Activated T-helper 17 cell treated with anti-CD3 and anti-CD28 coated beads, Interleukin-2, amount 50 U/mL, for 72 hours (primary cell): ENCODE results near the gene ZKSCAN3. TPM values are rescaled to one million over a fixed set of nuclear protein-coding genes. Genes with fewer than 3 reads are reported as not detected.

ENCODE experiments used
- ATAC-seq: fragments of 150-1000 bp; cut with Tn5 transposase; replicated peaks from 2 replicates; pipeline ENCODE4 v1.10.0; 2021; ENCODE audit warnings: mild to moderate bottlenecking, moderate library complexity
- H3K27ac Mint-ChIP-seq: one replicate; pipeline ENCODE4 v1.8.0; 2022; ENCODE audit warnings: mixed read lengths
- H3K27me3 Mint-ChIP-seq: one replicate; pipeline ENCODE4 v1.8.0; 2022; ENCODE audit warnings: mixed read lengths
- H3K36me3 Mint-ChIP-seq: one replicate; pipeline ENCODE4 v1.8.0; 2022; ENCODE audit warnings: low read depth, mild to moderate bottlenecking, mixed read lengths
- H3K4me1 Mint-ChIP-seq: one replicate; pipeline ENCODE4 v1.8.0; 2022; ENCODE audit warnings: mixed read lengths
- H3K4me3 Mint-ChIP-seq: one replicate; pipeline ENCODE4 v1.8.0; 2022; ENCODE audit warnings: mild to moderate bottlenecking, mixed read lengths
- H3K9me3 Mint-ChIP-seq: one replicate; pipeline ENCODE4 v1.8.0; 2022; ENCODE audit warnings: mixed read lengths
- total RNA-seq, 2 donors: library from RNA; stranded (reverse); gene quantifications; one replicate each; pipeline ENCODE4 v1.2.3, GENCODE V29; 2022

Gene ZKSCAN3
- total RNA-seq, 2 donors from 2014 or later: 1.5 to 2.6 TPM

- no peak for ATAC-seq
- H3K27ac Mint-ChIP-seq: no peak overlapping the region
- H3K4me1 Mint-ChIP-seq: peaks cover 7% of the 10 kb centered on the region
- H3K4me3 Mint-ChIP-seq: no peak overlapping the region
- peaks cover 3% of the 10 kb centered on the region for H3K9me3 Mint-ChIP-seq
- peaks cover 31% of the 10 kb centered on the region for H3K27me3 Mint-ChIP-seq
- no peaks in the 10 kb centered on the region for H3K36me3 Mint-ChIP-seq
Observed at GRCh38 chr6:28410767-28411166, 61.0 kb downstream of the ZKSCAN3 start.

- H3K4me3 Mint-ChIP-seq: no peak overlapping the region
- H3K9me3 Mint-ChIP-seq: peaks cover 3% of the 10 kb centered on the region
- peaks cover 2% of the 10 kb centered on the region for H3K4me1 Mint-ChIP-seq
- ATAC-seq: no peak
- no peak overlapping the region for H3K27ac Mint-ChIP-seq
- no peaks in the 10 kb centered on the region for H3K36me3 Mint-ChIP-seq
- H3K27me3 Mint-ChIP-seq: peaks cover 23% of the 10 kb centered on the region
Observed at GRCh38 chr6:28413681-28414080, 63.9 kb downstream of the ZKSCAN3 start.

Other genes starting within 250 kb of the ZKSCAN3 start
- gene ZSCAN16, start 225.3 kb upstream of the ZKSCAN3 start, total RNA-seq: 1 to 10 TPM; 2.0 to 3.0 TPM
- 10 to 100 TPM; 16.5 to 42.7 TPM for gene ZKSCAN8, start 208.1 kb upstream of the ZKSCAN3 start, total RNA-seq
- 1 to 10 TPM; 1.0 to 1.8 TPM for gene ZSCAN9, start 124.7 kb upstream of the ZKSCAN3 start, total RNA-seq
- 1 to 10 TPM; 1.6 to 1.7 TPM for gene ZKSCAN4, start 97.7 kb upstream of the ZKSCAN3 start, total RNA-seq
- under 1 TPM in 1 of 2 donors, not detected in 1; 0.21 TPM for gene NKAPL, start 90.7 kb upstream of the ZKSCAN3 start, total RNA-seq
- 1 to 10 TPM; 3.3 to 4.3 TPM for gene ZSCAN26, start 82.8 kb upstream of the ZKSCAN3 start, total RNA-seq
- gene PGBD1, start 68.4 kb upstream of the ZKSCAN3 start, total RNA-seq: under 1 TPM; 0.64 to 0.76 TPM
- gene ZSCAN31, start 13.8 kb upstream of the ZKSCAN3 start, total RNA-seq: 1 to 10 TPM in 1 of 2 donors, under 1 TPM in 1; 0.63 to 1.0 TPM
- 1 to 10 TPM; 2.9 to 4.3 TPM for gene ZSCAN12, start 49.8 kb downstream of the ZKSCAN3 start, total RNA-seq
- under 1 TPM; 0.24 to 0.52 TPM for gene ZSCAN23, start 93.5 kb downstream of the ZKSCAN3 start, total RNA-seq
- not detected for gene GPX6, start 165.8 kb downstream of the ZKSCAN3 start, total RNA-seq
- gene GPX5, start 175.9 kb downstream of the ZKSCAN3 start, total RNA-seq: not detected